ENCODE results near the gene LRCOL1. TPM values are rescaled to one million over a fixed set of nuclear protein-coding genes. Genes with fewer than 3 reads are reported as not detected.

Gene LRCOL1
- total and polyA plus RNA-seq, 8 donors = 0.60 TPM; not detected in 7

DNA sequence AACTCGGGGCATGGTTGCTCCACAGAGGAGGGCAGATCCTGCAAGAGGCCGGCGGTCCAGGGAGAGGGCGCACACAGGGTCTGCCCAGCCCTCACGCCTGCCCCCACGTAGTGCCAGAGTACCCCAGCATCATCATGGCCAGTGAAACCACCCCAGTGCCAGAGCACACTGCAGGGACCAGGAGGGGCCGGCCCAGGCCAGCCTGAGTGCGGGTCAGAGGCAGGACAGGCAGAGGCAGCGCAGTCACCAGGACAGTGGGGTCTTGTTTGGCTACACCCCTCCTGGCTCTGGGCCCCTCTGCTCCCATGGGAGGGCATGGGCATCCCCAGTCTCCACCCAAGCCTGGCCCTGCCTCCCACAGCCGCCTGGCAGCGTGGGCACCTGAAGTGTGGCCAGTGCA, 34.7 kb downstream of the LRCOL1 start:
- Histone ChIP-seq H3K27me3 (no peaks in the 10 kb centered on the region), H3K4me1 (peaks cover 4 to 13% (median 10%) of the 10 kb centered on the region in 4 donors), H3K9me3 (no peaks in the 10 kb centered on the region), H3K4me3 (no peak overlapping the region), H3K27ac (no peak overlapping the region), H3K36me3 (peaks cover 31 to 98% (median 92%) of the 10 kb centered on the region in 4 donors)
- no peak for DNase-seq
- intact Hi-C loops (cut with DNase I; ENCODE audit: low total_unique reads) = no loop called here
- TF ChIP-seq CTCF (IDR thresholded peaks at IDR 0.05) (no peak), EP300 (IDR thresholded peaks at IDR 0.05) (no peak), POLR2AphosphoS5 (IDR thresholded peaks at IDR 0.05) (no peak), POLR2A (IDR thresholded peaks at IDR 0.05) (no peak)
- WGBS, 5 donors = 86 to 96% (median 96%) methylated on average over 4 to 11 of the region's 11 CpGs

GRCh38 chr12:132574271-132574996, 35.9 kb downstream of the LRCOL1 start:
- intact Hi-C loops (cut with DNase I; ENCODE audit: low total_unique reads) = no loop called here
- Histone ChIP-seq H3K27me3 (no peaks in the 10 kb centered on the region), H3K9me3 (no peaks in the 10 kb centered on the region), H3K36me3 (peaks cover 28 to 98% (median 90%) of the 10 kb centered on the region in 4 donors), H3K4me3 (no peak overlapping the region), H3K4me1 (peaks cover 4 to 14% (median 10%) of the 10 kb centered on the region in 4 donors), H3K27ac (no peak overlapping the region)
- no peak for TF ChIP-seq POLR2AphosphoS5 (IDR thresholded peaks at IDR 0.05)
- TF ChIP-seq EP300 (IDR thresholded peaks at IDR 0.05) = no peak
- TF ChIP-seq POLR2A (IDR thresholded peaks at IDR 0.05) = no peak
- 95 to 97% (median 96%) methylated on average over 36 to 39 of the region's 39 CpGs for WGBS, 5 donors
- DNase-seq = no peak

DNA sequence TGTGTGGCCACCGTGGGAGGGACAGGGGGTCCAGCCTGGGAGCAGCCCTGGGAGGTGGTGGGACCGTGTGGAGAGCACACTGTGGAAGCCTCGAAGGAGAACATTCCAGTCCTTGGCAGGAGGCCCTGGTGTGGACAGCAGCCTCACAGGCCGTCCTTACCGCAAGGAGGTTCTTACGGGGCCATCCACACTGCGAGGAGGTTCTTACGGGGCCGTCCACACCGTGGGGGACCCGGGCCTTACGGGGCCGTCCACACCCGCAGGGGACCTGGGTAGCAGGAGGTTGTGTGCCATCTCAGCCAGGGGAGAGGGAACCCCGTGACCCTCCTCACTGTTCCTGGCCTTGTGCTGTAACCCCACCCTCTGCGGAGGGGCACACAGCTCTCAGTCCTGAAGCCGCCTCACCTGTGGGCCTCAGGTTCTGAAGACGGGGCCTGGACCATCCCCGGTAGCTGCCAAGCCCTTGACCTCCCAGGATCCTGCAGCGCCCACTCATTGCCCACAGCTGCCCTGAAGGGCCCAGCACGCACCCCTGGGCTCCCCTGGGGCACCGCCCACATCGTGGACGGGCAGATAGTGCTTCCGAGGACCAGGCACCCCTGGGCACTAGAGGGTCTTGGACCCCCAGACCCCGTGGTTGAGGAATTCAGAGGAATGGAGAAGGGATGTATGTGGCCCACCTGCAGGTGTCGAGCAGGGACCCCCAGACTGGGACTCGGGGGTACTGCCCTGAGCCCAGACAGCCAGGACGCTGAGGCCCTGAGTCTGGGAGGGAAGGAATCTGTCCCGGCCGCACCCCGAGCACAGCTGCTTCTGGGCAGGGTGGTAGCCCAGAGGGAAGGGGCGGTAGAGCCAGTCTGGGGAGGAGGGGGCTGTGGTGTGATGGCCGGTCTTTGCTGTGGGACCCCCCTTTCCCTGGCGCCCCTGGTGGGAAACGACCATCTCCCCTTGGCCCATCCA, 37.3 kb downstream of the LRCOL1 start:
- H3K27ac ChIP-seq = no peak overlapping the region
- no peak for DNase-seq
- H3K4me3 ChIP-seq = no peak overlapping the region
- 87 to 93% (median 93%) methylated on average over 15 to 36 of the region's 36 CpGs for WGBS, 5 donors
- TF ChIP-seq POLR2AphosphoS5 (IDR thresholded peaks at IDR 0.05) (no peak), EP300 (IDR thresholded peaks at IDR 0.05) (no peak), CTCF (IDR thresholded peaks at IDR 0.05) (no peak), POLR2A (IDR thresholded peaks at IDR 0.05) (no peak)
- no peaks in the 10 kb centered on the region for H3K9me3 ChIP-seq
- peaks cover 4 to 14% (median 10%) of the 10 kb centered on the region in 4 donors for H3K4me1 ChIP-seq
- intact Hi-C loops (cut with DNase I; ENCODE audit: low total_unique reads) = no loop called here
- H3K27me3 ChIP-seq = no peaks in the 10 kb centered on the region
- H3K36me3 ChIP-seq = peaks cover 28 to 97% (median 81%) of the 10 kb centered on the region in 4 donors

GRCh38 chr12:132572106-132572505, 38.3 kb downstream of the LRCOL1 start:
- DNase-seq = peak; percentile 67 to 92
- intact Hi-C loops (cut with DNase I; ENCODE audit: low total_unique reads) = no loop called here

More at GRCh38 chr12:132572106-132572505, 38.3 kb downstream of the LRCOL1 start:
- peak overlapping the region in 2 of 4 donors; percentile 11 to 17 for H3K4me3 ChIP-seq
- H3K4me1 ChIP-seq = peaks cover 4 to 14% (median 10%) of the 10 kb centered on the region in 4 donors
- peaks cover 20 to 96% (median 80%) of the 10 kb centered on the region in 4 donors for H3K36me3 ChIP-seq
- no peaks in the 10 kb centered on the region for H3K27me3 ChIP-seq
- no peaks in the 10 kb centered on the region for H3K9me3 ChIP-seq
- TF ChIP-seq EP300 (IDR thresholded peaks at IDR 0.05) (no peak), CTCF (IDR thresholded peaks at IDR 0.05) (no peak), POLR2A (IDR thresholded peaks at IDR 0.05) (no peak), POLR2AphosphoS5 (IDR thresholded peaks at IDR 0.05) (no peak)
- H3K27ac ChIP-seq = peak overlapping the region in 1 of 5 donors; percentile 33
- 25 to 75% (median 42%) methylated on average over 4 to 26 of the region's 26 CpGs for WGBS, 5 donors

Data from stomach (tissue), 9 donors.